NCI-H146 treated with DMSO at 0.1 percent for 48 hours (cell line): ENCODE measurements around the gene GSN.

ENCODE experiments used
- DNase-seq: peaks from one replicate; lab custom pipeline; 2025; ENCODE audit not compliant: unreplicated experiment; lab: John Stamatoyannopoulos, UW

GSN gene

DNA sequence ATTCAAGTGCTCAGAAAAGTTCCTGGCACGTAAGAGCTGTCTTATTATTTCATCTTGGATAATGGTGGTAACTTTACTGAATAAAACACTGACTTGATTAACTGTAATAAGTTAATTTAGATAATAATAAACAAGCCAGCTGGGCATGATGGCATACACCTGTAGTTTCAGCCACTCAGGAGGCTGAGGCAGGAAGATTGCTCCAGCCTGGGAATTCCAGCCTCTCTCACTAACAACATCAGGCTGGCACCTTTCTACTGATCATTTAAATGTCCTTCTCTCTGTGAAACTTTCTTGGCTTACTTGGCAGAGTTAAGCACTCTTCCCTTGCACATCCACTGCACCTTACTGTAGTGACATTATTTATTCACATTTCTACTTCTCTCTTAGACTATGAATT lies 82.1 kb downstream of the GSN start:
- DNase-seq = no peak

GRCh38 chr9:121350993-121351561 lies 83.1 kb downstream of the GSN start:
- no peak for DNase-seq

DNA sequence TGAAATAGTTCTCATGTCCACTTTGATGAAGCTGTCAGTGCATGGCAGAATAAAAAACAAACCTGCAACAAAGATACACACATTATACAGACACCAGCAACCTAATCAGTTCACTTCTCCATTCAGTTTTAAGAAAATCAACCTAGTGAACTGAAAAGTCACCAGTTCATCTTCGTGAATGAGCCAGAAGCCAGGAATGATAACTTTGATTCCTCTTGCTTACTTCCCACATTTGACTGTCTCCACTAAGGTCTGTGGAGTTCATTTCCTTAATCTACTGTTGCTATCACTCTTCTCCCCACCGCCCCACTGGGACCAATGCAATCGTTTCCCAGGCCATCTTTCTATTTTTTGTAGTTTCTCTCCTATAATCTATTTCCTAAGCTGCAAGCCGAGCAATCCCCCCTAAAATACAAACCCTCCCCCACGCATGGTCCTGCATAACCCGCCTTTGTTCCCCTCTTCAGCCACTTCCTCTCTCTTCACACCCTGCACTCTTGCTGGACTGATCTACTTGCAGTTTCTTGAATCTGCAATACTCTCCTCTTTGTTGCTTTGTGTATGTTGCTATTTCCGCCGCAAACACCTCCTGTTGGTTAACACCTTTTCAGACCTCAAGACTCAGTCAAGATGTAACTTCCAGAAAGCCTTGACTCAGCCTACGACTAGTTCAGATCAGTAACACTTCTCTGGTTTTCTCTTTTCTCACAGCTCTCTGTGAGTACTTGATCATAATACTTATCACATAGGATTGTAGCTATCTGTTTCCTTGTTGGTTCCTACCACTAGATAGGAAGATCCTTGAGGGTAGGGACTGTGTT lies 85.5 kb downstream of the GSN start:
- no peak for DNase-seq

GRCh38 chr9:121354141-121354540 lies 86.2 kb downstream of the GSN start:
- DNase-seq = no peak

DNA sequence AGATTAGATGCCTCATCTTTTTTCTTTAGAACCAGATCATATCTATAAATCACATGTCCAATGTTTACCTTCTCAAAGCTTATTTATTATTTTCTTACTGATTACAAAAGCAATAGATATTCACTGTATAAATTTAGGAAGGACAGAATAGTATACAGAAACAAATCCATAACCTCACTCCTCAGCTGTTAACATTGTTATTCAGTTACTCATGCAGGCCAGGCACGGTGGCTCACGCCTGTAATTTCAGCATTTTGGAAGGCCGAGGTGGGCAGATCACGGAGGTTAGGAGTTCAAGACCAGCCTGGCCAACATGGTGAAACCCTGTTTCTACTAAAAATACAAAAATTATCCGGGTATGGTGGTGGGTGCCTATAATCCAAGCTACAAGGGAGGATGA lies 86.8 kb downstream of the GSN start:
- DNase-seq = no peak

- DNase-seq = no peak
Measured at GRCh38 chr9:121357011-121357410, 89.0 kb downstream of the GSN start.

DNA sequence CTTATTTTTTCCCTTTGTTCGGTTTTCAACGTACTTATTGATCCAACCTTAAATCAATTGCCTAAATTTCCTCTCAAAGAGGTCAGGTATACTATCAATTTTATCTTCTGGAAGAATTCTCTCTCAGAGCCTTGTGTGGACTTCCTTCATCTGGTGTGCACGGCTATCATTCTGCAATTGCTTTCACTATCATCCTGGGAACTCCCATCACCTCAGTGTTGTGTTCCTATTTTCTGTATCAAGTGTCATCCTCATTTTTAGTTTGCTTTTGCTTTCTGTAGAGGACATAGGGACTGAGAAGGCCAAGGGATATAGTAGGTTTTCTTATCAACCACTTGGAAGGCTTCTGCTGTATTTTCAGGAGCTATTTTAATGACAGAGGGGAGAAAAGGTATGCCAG lies 90.8 kb downstream of the GSN start:
- no peak for DNase-seq

DNA sequence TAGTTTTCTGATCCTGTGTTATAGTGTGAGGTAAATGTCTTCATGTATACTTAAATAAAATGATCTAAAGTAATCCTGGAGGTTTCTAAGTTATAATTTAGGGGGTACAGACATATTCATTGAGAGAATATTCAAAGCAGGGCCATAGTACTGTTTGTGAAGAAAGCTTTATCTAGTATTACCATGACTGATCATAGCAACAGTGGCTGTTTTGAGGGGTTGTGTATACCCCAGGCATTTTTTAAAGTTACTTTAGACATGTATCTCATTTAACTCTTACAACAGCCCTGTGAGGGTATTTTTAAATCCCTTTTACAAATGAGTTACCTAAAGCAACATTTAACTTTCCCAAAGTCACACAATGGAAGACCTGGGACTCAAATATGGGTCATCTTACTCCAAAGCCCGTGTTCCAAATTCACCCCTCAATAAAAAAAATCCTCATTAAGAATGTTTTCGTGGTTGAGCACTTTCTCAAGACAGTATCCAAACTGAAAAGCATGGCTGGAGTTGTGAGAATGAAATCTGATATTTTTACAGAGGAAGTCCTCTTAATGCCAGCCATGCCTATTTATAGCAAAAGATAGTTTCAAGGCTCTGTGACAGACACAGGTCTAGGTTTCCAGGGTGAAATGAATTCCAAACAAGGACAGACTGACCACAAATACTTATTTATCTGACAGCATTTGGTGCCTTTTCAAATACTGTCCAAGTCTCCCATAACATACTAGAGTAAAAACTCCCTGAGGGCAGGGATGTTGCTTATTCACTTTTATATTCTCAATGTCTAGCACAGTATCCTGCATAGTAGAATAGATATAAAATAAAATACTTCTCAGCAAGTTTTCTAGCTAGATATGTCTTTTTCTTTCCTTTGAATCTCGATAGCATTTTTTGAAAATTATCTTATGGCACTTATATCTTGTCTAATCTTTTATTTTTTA lies 91.7 kb downstream of the GSN start:
- no peak for DNase-seq

- DNase-seq = no peak
Measured at GRCh38 chr9:121360601-121361374, 92.8 kb downstream of the GSN start.

GRCh38 chr9:121362813-121363621 lies 95.1 kb downstream of the GSN start:
- no peak for DNase-seq

DNA sequence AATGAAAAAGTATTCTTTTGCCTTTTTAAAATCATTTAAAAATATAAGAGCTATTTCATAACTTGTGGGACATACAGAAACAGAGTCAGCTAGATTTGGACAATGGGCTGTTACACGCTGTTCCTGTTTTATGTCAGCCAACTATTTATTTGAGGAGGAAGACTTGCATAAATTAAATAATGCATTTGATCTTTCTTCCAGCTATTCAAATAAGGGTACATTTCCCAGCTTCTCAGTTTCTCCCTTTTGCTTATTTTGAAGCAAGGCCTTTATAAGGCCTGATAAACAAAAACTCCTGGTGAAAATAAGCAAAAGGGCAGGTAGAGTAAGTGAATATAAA lies 95.6 kb downstream of the GSN start:
- no peak for DNase-seq

DNA sequence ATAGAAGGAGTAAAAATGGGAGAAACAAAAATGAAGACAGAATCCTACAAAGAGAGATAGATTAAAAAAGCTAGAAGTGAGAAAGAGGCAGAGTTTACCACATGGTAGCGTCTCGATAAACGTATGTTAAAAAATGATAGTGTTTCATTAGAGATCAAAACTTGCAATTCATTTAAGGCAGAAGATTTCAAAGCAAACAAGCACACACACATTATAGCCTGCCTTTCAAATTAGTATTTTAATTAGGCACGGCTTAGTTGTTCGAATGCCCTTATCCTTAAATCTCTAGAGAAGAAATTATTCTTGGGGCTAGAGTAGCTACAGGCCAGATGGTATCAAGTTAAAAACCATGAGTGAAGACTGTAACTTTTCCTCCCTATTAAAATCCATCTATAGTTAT lies 96.1 kb downstream of the GSN start:
- DNase-seq = no peak

DNA sequence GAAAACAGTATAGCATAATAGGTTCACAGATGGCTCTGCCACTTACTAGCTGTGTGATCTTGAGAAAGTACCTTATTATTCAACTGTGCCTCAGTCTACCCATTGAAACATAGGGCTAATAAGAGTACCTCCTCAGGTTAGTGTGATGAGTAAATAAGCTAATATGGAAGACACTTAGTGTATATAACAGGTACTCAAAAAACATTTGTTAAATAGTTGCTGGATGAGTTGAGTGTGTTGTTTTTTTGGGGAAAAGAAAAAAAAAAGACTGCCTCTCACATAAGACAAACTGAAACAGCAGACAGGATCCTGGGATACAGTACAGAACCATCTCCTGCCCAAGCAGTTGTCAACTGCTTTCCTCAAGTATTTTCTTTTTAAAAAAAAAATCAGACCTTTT lies 96.9 kb downstream of the GSN start:
- DNase-seq = no peak

DNA sequence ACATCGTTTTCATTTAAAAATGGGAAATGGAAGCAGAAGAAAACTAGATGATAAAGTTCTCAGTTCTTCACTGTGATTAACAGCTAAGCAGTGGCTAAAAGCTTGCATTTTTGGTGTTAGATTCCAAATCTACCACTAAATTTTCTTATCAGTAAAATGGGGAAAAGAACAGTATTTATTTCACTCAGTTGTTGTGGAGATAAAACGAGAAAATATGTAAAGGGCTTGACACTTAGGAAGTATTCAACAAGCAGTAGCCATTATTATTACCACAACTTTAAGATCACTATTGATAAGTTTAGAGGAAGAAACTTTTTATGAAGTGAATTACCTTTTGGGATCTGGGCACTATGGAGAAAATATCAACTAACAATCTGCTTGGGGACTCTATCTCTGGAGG lies 97.6 kb downstream of the GSN start:
- DNase-seq = no peak

DNA sequence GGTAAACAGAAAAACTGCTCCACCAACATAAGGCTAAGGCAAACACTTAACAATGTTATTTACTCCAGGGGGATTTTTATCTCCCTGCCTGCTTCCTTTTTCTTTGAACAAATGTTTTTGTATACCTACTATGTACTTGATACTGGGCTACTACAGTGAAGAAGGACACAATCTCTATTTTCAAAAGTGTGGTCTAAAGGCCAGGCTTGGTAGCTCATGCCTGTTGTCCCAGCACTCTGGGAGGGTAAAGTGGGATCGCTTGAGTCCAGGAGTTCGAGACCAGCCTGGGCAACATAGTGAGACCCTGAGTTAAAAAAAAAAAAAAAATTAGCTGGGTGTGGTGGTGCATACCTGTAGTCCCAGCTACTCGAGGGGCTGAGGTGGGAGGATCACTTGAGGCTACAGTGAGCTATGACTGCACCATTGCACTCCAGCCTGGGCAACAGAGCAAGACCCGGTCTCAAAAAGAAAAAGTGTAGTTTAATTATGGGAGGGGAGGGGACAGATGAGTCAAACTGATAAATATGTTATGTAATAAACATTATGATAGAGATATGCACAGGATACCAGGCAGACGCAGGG lies 98.7 kb downstream of the GSN start:
- DNase-seq = no peak

DNA sequence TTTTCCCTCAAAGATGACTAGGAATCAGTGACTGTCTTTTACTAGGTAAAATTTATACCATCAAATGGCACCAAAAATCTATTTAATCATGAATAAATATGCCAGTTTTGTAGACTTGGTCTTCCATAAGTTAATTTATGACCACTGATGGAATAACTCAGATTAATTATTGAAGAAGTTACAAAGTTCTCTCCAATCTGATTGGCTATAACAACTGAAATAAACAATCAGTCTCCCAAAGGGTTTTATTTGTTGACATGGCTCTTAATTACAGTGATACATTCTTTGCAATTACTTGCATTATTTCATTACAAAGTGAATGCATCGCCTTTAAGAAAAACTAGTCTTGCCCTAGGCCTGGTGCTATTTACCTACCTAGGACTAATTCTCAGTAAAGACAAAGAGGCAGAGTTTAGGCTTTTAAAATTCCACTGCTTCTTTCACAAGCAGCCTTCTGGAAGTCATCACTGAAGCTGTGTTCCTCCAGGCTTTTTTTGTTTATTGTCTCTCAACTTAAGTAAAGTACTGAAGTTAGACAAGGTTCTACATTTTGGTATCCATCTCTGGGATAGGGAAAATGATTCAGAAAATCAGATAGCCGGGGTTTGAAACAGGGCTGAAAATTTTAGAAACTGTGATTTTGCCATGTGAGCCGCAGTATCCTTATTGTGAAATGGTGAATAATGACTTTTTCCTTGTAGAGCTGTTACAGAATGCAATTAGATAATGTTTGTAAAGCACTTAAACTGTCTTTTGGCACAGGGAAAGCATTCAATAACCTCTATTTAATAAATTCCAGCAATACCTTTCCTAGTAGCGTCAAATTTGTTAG lies 99.6 kb downstream of the GSN start:
- DNase-seq = no peak

GRCh38 chr9:121368138-121368522 lies 100.2 kb downstream of the GSN start:
- DNase-seq = no peak

GRCh38 chr9:121368745-121369144 lies 100.8 kb downstream of the GSN start:
- DNase-seq = no peak

GRCh38 chr9:121369595-121370265 lies 101.8 kb downstream of the GSN start, which contains the start of gene STOM:
Gene STOM, minus strand, starts transcription at chr9:121370250. Its CDS starts 63 bp downstream, at chr9:121370187.
- no peak for DNase-seq
